ENCODE results near the gene TBC1D20.

TBC1D20 gene

DNA sequence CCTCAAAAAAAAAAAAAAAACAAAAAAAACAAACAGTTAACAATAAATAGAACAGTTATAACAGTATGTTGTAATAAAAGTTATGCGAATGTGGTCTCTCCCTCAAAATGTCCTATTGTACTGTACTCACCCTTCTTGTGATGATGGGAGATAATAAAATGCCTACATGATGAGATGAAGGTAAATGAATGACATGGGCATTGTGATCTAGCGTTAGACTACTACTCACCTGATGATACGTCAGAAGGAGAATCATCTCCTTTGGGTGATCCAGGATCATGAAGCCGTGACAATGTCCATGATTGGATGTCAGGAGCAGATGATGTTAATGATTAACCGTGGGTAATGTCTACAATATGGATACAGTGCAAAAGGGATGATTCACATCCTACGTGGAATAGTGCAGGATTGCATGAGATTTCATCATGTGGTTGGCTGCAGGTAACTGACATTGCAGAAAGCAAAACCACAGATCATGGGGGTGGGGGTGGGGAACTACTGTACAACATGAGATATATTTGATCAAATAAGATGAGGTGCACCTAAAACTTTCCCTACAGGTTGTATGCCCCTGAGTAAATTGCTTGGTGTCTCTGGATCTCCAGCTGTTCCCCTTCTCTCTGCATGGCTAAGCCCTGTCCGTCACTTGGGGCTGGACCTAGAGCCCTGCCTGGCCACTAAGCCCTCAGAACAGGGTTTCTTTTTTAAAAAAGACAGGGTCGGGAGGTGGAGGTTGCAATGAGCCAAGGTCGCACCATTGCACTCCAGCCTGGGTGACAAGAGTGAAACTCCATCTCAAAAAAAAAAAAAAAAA lies 60.4 kb downstream of the TBC1D20 start:
- TF ChIP-seq, protein P1, sequence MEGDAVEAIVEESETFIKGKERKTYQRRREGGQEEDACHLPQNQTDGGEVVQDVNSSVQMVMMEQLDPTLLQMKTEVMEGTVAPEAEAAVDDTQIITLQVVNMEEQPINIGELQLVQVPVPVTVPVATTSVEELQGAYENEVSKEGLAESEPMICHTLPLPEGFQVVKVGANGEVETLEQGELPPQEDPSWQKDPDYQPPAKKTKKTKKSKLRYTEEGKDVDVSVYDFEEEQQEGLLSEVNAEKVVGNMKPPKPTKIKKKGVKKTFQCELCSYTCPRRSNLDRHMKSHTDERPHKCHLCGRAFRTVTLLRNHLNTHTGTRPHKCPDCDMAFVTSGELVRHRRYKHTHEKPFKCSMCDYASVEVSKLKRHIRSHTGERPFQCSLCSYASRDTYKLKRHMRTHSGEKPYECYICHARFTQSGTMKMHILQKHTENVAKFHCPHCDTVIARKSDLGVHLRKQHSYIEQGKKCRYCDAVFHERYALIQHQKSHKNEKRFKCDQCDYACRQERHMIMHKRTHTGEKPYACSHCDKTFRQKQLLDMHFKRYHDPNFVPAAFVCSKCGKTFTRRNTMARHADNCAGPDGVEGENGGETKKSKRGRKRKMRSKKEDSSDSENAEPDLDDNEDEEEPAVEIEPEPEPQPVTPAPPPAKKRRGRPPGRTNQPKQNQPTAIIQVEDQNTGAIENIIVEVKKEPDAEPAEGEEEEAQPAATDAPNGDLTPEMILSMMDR (IDR thresholded peaks at IDR 0.05), result no peak
- no peak for TF ChIP-seq ZFX (IDR thresholded peaks at IDR 0.05; ENCODE audit: borderline replicate concordance)
- H3K27ac ChIP-seq, result peak overlapping the region; percentile 96

DNA sequence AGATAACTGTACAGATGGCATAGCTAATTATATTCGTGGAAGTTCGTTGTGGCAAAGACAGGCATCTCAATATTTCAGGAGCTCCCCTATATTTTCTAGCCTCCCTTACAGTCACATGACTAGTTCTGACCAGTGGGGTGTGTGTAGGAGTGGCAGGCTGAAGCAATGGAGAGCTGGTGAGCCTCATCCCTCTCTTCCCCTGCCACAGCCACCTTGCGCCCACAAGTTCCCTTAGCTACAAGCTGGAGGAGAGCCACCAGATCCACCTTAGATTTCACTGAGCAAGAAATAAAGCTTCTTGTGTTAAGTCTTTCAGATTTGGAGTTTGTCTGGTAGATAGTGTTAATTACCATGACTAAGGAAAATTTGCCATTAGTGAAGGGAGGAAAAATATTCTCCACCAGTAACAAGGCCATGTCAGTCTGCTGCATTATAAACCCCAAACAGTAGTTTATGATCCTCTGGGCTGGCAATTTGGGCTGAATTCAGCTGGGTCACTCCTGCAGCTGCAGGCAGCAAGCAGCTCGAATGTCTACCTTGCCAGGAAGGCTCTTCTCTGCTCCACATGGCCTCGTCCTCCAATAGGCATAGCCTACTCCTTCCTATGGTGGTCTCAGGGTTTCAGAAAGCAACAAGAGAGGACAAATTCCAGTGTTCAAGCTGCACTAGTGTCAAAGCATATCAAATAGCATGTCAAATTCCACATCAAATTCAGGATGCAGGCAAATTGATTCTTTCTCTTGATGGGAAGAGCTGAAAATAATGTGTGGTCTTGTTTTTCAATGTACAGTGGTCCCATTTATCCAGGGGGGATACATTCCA lies 61.7 kb downstream of the TBC1D20 start:
- peak overlapping the region; percentile 96 for H3K27ac ChIP-seq
- TF ChIP-seq, protein P1 (IDR thresholded peaks at IDR 0.05), result no peak
- no peak for TF ChIP-seq ZFX (IDR thresholded peaks at IDR 0.05; ENCODE audit: borderline replicate concordance)

DNA sequence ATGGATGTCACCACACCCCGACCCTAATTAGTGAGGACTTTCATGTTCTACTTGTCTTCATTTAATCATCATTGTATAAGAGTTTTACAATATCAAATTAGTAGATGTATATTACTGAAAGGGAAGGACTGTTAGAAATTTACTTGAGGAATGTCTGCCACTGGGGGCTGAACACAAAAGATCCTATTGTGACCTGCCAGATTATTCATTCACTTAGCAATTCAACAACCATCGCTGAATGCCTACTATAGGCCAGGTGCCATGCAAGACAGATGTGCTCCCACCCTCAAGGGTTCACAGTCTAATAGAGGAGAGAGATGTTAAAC lies 62.2 kb downstream of the TBC1D20 start:
- no peak for TF ChIP-seq ZFX (IDR thresholded peaks at IDR 0.05; ENCODE audit: borderline replicate concordance)
- TF ChIP-seq, protein P1 (IDR thresholded peaks at IDR 0.05), result no peak
- peak overlapping the region; percentile 96 for H3K27ac ChIP-seq

DNA sequence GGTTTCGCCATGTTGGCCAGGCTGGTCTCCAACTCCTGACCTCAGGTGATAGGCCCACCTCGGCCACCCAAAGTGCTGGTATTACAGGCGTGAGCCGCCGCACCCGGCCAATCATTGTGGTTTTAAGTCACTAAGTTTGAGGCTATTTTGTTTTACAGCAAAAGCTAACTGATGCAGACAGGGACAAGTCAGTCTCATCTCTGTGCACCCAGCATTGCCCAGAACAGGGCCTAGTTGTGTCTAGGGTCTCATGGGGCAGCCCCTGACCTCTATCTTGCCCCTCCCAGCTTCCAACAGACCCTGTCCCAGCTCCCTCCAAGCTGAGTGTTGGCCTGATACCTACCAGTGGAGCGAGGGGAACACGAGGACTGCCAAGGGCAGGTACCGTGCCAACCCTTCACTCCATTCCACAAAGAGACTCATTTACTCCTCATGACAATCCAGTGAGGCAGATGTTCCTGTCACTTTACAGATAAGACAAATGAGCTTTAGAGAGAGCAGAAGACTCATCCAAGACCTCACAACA lies 63.1 kb downstream of the TBC1D20 start:
- TF ChIP-seq, protein P1 (IDR thresholded peaks at IDR 0.05), result no peak
- TF ChIP-seq ZFX (IDR thresholded peaks at IDR 0.05; ENCODE audit: borderline replicate concordance), result no peak
- peak overlapping the region; percentile 96 for H3K27ac ChIP-seq

DNA sequence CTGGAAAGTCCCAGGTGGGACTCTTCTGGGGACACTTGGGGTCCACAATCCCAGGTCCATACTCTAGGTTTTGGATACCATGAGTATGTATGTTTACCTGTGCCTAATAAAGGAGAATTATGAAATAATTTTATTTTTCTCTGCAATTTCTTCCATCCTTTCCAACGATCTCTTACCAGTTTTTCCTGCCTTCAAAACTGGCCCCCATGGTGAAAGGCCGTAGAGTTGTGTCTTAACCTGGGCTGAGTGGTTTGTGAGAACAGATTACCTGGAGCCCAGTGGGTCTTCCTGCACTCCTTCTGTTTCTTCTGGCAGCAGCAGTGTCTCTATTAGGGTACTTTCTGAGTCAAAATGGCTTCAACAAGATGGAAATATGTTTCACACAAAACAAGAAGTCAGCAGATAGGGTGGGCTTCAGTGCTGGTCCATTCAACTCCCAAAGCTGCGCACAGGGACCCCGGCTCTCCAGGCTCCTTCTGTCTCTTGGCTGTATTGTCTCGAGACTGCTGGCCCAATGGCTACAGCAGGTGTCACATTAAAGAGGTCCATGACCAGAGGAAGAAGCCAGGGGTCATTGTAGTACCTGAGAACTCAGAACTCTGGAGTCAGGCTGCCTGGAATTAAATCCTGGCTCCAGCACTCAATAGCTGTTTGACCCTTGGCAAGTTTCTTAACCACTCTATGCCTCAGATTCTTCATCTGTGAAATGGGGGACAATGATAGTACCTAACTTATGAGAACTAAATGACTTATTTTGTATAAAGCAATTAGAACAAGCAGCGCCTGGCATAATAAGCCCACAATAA lies 64.7 kb downstream of the TBC1D20 start:
- TF ChIP-seq, protein P1 (IDR thresholded peaks at IDR 0.05), result no peak
- TF ChIP-seq ZFX (IDR thresholded peaks at IDR 0.05; ENCODE audit: borderline replicate concordance), result no peak
- peak overlapping the region; percentile 96 for H3K27ac ChIP-seq

DNA sequence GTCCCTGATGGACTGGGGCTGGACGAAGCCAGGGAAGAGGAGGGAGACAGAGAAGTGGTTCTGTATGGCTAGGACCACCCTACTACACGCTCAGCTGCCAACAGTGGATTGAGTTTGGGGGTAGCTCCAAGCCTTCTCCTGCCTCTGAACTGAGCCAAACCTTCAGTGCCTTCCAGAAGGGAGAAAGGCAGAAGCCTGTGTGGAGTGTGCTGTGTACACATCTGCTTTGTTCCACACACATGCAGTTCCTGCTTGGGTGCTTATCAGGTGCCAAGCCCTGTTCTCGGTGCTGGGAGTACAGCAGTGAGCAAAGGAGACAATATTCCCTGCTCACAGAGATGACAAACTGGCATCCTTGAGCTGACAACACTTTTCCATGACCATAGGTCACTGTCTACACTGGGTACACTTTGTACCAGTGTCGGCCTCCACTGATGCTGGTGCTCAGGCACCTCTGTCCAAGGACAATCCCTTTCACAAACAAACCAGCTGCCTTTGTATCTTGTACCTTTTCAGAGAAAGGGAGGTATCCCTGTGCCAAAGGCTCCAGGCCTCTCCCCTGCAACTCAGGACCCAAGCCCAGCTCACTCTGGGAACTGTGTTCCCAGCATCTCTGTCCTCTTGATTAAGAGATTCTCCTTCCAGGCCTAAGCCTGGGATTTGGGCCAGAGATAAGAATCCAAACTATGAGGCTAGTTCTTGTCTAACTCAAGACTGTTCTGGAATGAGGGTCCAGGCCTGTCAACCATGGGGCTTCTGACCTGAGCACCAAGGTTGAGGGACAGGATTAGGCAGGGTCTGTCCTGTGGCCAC lies 65.5 kb downstream of the TBC1D20 start:
- peak overlapping the region; percentile 96 for H3K27ac ChIP-seq
- TF ChIP-seq, protein P1 (IDR thresholded peaks at IDR 0.05), result no peak
- no peak for TF ChIP-seq ZFX (IDR thresholded peaks at IDR 0.05; ENCODE audit: borderline replicate concordance)

Data from 22Rv1 (cell line).